ENCODE measurements around the gene SOX5. TPM values are rescaled to one million over a fixed set of nuclear protein-coding genes. Genes with fewer than 3 reads are reported as not detected.

SOX5 gene
- total RNA-seq (2022; extraction: Qiagen RNA extraction): not detected in 5 replicates

DNA sequence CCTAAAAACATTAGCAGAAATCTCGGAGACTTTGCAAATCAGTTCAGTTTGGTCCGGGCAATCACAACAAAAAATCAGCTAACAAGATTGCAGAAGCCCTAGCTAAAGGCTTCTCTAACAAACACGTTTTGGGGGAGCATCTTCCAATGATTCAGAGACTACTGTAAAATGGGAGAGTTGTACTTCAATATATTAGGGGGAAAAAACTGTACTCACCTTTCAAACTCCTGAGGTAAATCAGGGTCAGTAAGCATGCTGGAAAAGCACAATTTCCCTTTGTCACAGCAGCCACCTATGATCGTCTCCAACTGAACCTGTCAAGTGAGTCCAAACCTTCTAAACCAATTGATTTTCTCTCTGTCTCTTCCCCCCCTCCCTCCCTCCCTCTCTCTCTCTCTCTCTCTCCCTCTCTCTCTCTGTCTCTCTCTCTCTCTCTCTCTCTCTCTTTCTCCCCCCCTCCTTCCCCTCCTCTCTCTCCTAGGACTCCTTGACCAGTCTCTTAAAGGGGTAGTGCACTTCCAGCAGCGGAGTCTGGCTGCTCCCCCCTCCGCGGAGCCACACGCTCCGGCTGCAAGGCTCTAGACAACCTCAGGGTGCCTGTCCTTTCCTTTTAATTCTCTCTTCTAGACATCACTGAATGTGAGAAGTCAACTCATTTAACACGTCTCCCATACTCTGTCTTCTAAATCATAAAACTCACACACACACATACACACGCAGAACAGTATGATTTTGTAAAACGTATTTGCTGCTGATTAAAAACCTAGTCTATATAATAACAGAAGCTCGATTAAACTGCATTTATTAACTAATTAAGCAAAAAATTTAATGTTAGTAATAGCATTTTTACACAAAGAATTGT lies at the start of gene SOX5:
Gene SOX5, minus strand, starts transcription at position 323 of the 862 bp plus-strand sequence. Its CDS starts 69 bp downstream, at position 254.

All from A549 treated with Hydrocortisone at 1 μM for 4 hours (cell line).